ENCODE results near the gene SMCO2.

DNA sequence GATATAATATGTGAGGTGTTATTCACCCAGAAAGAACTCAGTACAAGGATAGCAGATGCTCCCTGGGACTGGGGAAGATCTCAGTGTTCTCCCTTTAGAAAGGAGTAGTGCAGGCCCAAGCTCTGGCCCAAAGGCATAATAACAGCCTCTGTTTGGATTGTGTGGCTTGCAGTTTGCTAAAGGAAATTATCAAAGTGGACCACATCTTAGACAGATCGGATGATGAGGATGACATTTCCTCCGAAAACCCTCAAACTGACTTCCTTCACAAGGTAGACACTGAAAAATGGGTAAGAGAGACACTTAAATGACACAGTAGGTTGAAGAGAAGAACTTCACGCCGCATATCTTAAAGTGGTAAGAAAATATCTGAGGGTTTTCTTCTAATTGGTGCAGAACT lies 26.1 kb downstream of the SMCO2 start:
- TF ChIP-seq, protein P1, sequence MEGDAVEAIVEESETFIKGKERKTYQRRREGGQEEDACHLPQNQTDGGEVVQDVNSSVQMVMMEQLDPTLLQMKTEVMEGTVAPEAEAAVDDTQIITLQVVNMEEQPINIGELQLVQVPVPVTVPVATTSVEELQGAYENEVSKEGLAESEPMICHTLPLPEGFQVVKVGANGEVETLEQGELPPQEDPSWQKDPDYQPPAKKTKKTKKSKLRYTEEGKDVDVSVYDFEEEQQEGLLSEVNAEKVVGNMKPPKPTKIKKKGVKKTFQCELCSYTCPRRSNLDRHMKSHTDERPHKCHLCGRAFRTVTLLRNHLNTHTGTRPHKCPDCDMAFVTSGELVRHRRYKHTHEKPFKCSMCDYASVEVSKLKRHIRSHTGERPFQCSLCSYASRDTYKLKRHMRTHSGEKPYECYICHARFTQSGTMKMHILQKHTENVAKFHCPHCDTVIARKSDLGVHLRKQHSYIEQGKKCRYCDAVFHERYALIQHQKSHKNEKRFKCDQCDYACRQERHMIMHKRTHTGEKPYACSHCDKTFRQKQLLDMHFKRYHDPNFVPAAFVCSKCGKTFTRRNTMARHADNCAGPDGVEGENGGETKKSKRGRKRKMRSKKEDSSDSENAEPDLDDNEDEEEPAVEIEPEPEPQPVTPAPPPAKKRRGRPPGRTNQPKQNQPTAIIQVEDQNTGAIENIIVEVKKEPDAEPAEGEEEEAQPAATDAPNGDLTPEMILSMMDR (conservative IDR thresholded peaks at IDR 0.05; ENCODE audit: low read depth, low read length), result no peak
- TF ChIP-seq EZH2 (IDR thresholded peaks at IDR 0.05; ENCODE audit: low read length, unreplicated experiment) (no peak), EZH2phosphoT487 (IDR thresholded peaks at IDR 0.05; ENCODE audit: borderline replicate concordance, low read length) (no peak)
